ENCODE results near the gene ADAT2.

DNA sequence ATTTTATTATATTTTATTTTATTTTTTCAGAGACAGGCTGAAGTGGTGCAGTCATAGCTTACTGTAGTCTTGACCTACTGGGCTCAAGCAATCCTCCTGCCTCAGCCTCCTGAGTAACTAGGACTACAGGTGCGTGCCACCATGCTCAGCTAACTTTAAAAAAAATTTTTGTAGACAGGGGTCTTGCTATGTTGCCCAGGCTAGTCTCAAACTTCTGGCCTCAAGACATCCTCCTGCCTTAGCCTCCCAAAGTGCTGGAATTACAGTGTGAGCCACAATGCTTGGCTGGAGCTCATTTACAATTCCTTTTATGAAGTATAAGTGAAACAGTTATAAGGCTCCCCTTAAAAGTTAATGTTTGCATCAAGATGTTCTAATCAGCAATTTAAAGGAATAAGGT, 46.5 kb upstream of the ADAT2 start:
- TF ChIP-seq RAD21 (IDR thresholded peaks at IDR 0.05; ENCODE audit: low read length) (no peak), POLR2A (IDR thresholded peaks at IDR 0.05; ENCODE audit: low read depth, low read length) (no peak), SMC3 (IDR thresholded peaks at IDR 0.05; ENCODE audit: low read depth, low read length) (no peak), NFE2L2 (IDR thresholded peaks at IDR 0.05; ENCODE audit: low read depth, low read length) (no peak), RCOR1 (IDR thresholded peaks at IDR 0.05; ENCODE audit: insufficient replicate concordance, low read length) (no peak), BHLHE40 (IDR thresholded peaks at IDR 0.05; ENCODE audit: low read depth, low read length) (no peak), MAFK (IDR thresholded peaks at IDR 0.05; ENCODE audit: low read depth, low read length) (no peak)
- TF ChIP-seq, protein P1, sequence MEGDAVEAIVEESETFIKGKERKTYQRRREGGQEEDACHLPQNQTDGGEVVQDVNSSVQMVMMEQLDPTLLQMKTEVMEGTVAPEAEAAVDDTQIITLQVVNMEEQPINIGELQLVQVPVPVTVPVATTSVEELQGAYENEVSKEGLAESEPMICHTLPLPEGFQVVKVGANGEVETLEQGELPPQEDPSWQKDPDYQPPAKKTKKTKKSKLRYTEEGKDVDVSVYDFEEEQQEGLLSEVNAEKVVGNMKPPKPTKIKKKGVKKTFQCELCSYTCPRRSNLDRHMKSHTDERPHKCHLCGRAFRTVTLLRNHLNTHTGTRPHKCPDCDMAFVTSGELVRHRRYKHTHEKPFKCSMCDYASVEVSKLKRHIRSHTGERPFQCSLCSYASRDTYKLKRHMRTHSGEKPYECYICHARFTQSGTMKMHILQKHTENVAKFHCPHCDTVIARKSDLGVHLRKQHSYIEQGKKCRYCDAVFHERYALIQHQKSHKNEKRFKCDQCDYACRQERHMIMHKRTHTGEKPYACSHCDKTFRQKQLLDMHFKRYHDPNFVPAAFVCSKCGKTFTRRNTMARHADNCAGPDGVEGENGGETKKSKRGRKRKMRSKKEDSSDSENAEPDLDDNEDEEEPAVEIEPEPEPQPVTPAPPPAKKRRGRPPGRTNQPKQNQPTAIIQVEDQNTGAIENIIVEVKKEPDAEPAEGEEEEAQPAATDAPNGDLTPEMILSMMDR (conservative IDR thresholded peaks at IDR 0.05; ENCODE audit: low read depth, low read length), result no peak
